Ovary (tissue), 3 donors: ENCODE results near the gene VPS35L.

Experiments used
- POLR2A ChIP-seq: fragments of 450-650 bp; IDR thresholded peaks from one replicate; pipeline ENCODE4 v1.6.1; 2017; ENCODE audit warnings: antibody characterized with exemption, mild to moderate bottlenecking, moderate library complexity
- TF ChIP-seq, protein P1 (sequence below), 3 donors: fragments of 450-650 bp in 2 of 3; fragments of 200-600 bp in 1 of 3; IDR thresholded peaks; one replicate each; pipeline versions ENCODE4 v1.5.1 to v1.8.0; 2016 to 2022; ENCODE audit warnings: antibody characterized with exemption in 3 of 3, mild to moderate bottlenecking in 1 of 3
- donor health status: DM: no; HTN: no; CAD: no.

DNA sequence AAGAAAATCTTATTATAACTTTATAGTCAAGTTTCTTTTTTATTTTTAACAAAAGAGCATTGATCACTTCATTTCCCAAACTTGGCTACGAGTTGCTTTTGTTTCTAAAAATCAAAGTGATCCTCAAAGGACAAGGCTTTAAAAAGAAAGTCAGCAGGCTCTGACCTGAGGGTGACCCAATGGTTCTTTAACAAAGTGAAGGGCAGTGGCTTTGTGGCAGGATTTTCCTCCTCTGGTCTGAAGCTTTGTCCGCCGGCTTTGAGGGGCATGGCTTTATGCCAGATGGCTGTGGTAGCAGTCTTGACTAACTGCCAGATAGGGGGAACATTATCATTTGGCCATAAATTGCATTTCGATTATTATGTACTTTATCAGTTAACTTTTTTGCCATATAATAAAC, 191.1 kb downstream of the VPS35L start:
- TF ChIP-seq, protein P1, sequence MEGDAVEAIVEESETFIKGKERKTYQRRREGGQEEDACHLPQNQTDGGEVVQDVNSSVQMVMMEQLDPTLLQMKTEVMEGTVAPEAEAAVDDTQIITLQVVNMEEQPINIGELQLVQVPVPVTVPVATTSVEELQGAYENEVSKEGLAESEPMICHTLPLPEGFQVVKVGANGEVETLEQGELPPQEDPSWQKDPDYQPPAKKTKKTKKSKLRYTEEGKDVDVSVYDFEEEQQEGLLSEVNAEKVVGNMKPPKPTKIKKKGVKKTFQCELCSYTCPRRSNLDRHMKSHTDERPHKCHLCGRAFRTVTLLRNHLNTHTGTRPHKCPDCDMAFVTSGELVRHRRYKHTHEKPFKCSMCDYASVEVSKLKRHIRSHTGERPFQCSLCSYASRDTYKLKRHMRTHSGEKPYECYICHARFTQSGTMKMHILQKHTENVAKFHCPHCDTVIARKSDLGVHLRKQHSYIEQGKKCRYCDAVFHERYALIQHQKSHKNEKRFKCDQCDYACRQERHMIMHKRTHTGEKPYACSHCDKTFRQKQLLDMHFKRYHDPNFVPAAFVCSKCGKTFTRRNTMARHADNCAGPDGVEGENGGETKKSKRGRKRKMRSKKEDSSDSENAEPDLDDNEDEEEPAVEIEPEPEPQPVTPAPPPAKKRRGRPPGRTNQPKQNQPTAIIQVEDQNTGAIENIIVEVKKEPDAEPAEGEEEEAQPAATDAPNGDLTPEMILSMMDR (IDR thresholded peaks at IDR 0.05), result no peak
- no peak for TF ChIP-seq POLR2A
